HEK293 (cell line): ENCODE results near the gene PILRA.
A peak's percentile ranks its signal among the peaks of the same experiment; 100 is the strongest.
"Not testable (repeated sequence)": the region's sequence is repeated elsewhere in the genome, so short reads cannot be mapped to it uniquely, and the experiment has no call there.

Experiments
- CTCF ChIA-PET: fragments of 350-600 bp; formaldehyde crosslinking; extraction: SDS; loops from one replicate; lab custom pipeline; 2021; ENCODE audit warnings: antibody characterized with exemption; lab: Yijun Ruan, JAX
- POLR2A ChIA-PET: fragments of 300-600 bp; formaldehyde crosslinking; extraction: SDS; loops from one replicate; lab custom pipeline; 2020; ENCODE audit warnings: antibody characterized with exemption, inconsistent platforms; lab: Yijun Ruan, JAX
- H3K27ac ChIP-seq: fragments of 200-500 bp; sonication (Bioruptor generic); 2 replicates; pipeline ENCODE4 v1.5.1; 2014; ENCODE audit warnings: low read depth, low read length, control low read depth, inconsistent platforms; ENCODE audit errors: extremely low read depth
- H3K36me3 ChIP-seq, 2 experiments: fragments of 200-500 bp in 1 of 2; sonication (Bioruptor generic) in 1 of 2; 1 replicate in 1 of 2; 2 replicates in 1 of 2; pipeline ENCODE4 v1.5.1; 2014 to 2017; ENCODE audit warnings: inconsistent platforms in 2 of 2, low read length in 2 of 2; ENCODE audit not compliant: control insufficient read depth in 2 of 2, insufficient read depth in 1 of 2
- H3K4me1 ChIP-seq: fragments of 200-500 bp; sonication (Bioruptor generic); 2 replicates; pipeline ENCODE4 v1.5.1; 2014; ENCODE audit warnings: mild to moderate bottlenecking, low read length, inconsistent platforms; ENCODE audit not compliant: control insufficient read depth, insufficient read depth
- H3K4me3 ChIP-seq: 2 replicates; pipeline ENCODE4 v1.5.1; 2011; ENCODE audit warnings: low read depth, mild to moderate bottlenecking, control low read depth, low read length, moderate library complexity
- H3K9me3 ChIP-seq: fragments of 200-500 bp; sonication (Bioruptor generic); 2 replicates; pipeline ENCODE4 v1.5.1; 2014; ENCODE audit warnings: low read depth, low read length, inconsistent platforms; ENCODE audit not compliant: control insufficient read depth, insufficient read depth
- FEZF1 ChIP-seq: fragments of 450-650 bp; formaldehyde crosslinking; IDR thresholded peaks from 2 replicates; pipeline ENCODE4 v1.5.1; 2016; ENCODE audit warnings: missing biosample characterization, missing genetic modification characterization
- GLIS1 ChIP-seq: fragments of 450-650 bp; formaldehyde crosslinking; IDR thresholded peaks from 2 replicates; pipeline ENCODE4 v1.5.1; 2016; ENCODE audit warnings: missing biosample characterization, missing genetic modification characterization
- HIC1 ChIP-seq: fragments of 450-650 bp; formaldehyde crosslinking; IDR thresholded peaks from 2 replicates; pipeline ENCODE4 v1.5.1; 2016; ENCODE audit warnings: missing biosample characterization, missing genetic modification characterization
- KLF10 ChIP-seq: fragments of 450-650 bp; IDR thresholded peaks from 2 replicates; pipeline ENCODE4 v1.5.1; 2018; ENCODE audit warnings: missing biosample characterization, mild to moderate bottlenecking, missing genetic modification characterization
- KLF17 ChIP-seq: fragments of 450-650 bp; formaldehyde crosslinking; IDR thresholded peaks from 2 replicates; pipeline ENCODE4 v1.5.1; 2016; ENCODE audit warnings: missing biosample characterization, missing genetic modification characterization
- OSR2 ChIP-seq: fragments of 450-650 bp; formaldehyde crosslinking; IDR thresholded peaks from 2 replicates; pipeline ENCODE4 v1.5.1; 2016; ENCODE audit warnings: missing biosample characterization, missing genetic modification characterization
- PRDM1 ChIP-seq: fragments of 450-650 bp; formaldehyde crosslinking; IDR thresholded peaks from 2 replicates; pipeline ENCODE4; 2016; ENCODE audit warnings: missing biosample characterization, missing genetic modification characterization
- ZBTB17 ChIP-seq: fragments of 450-650 bp; formaldehyde crosslinking; IDR thresholded peaks from 2 replicates; pipeline ENCODE4 v1.5.1; 2016; ENCODE audit warnings: missing biosample characterization, missing genetic modification characterization
- ZEB2 ChIP-seq: fragments of 450-650 bp; formaldehyde crosslinking; IDR thresholded peaks from 2 replicates; pipeline ENCODE4 v1.5.1; 2016; ENCODE audit warnings: missing biosample characterization, missing genetic modification characterization
- ZFP37 ChIP-seq: fragments of 450-650 bp; formaldehyde crosslinking; IDR thresholded peaks from 2 replicates; pipeline ENCODE4 v1.5.1; 2016; ENCODE audit warnings: missing biosample characterization, missing genetic modification characterization
- ZFP69B ChIP-seq: fragments of 450-650 bp; formaldehyde crosslinking; IDR thresholded peaks from 2 replicates; pipeline ENCODE4 v1.5.1; 2016; ENCODE audit warnings: missing biosample characterization, missing genetic modification characterization
- ZNF24 ChIP-seq: fragments of 450-650 bp; formaldehyde crosslinking; IDR thresholded peaks from 2 replicates; pipeline ENCODE4 v1.5.1; 2016; ENCODE audit warnings: missing biosample characterization, missing genetic modification characterization
- ZNF324 ChIP-seq: fragments of 450-650 bp; formaldehyde crosslinking; IDR thresholded peaks from 2 replicates; pipeline ENCODE4 v1.5.1; 2016; ENCODE audit warnings: missing biosample characterization, missing genetic modification characterization
- ZNF335 ChIP-seq: fragments of 450-650 bp; formaldehyde crosslinking; conservative IDR thresholded peaks from 2 replicates; pipeline ENCODE4 v1.5.1; 2016; ENCODE audit warnings: missing biosample characterization, missing genetic modification characterization
- ZNF366 ChIP-seq: fragments of 450-650 bp; formaldehyde crosslinking; conservative IDR thresholded peaks from 2 replicates; pipeline ENCODE4 v1.5.1; 2016; ENCODE audit warnings: missing biosample characterization, missing genetic modification characterization
- ZNF600 ChIP-seq: fragments of 450-650 bp; formaldehyde crosslinking; IDR thresholded peaks from 2 replicates; pipeline ENCODE4 v1.5.1; 2016; ENCODE audit warnings: missing biosample characterization, missing genetic modification characterization
- ZNF629 ChIP-seq: fragments of 450-650 bp; formaldehyde crosslinking; IDR thresholded peaks from 2 replicates; pipeline ENCODE4 v1.5.1; 2017; ENCODE audit warnings: missing biosample characterization, missing genetic modification characterization
- ZNF660 ChIP-seq: fragments of 450-650 bp; IDR thresholded peaks from 2 replicates; pipeline ENCODE4 v1.5.1; 2018; ENCODE audit warnings: missing biosample characterization, mild to moderate bottlenecking, missing genetic modification characterization
- ZNF785 ChIP-seq: fragments of 450-650 bp; formaldehyde crosslinking; IDR thresholded peaks from 2 replicates; pipeline ENCODE4 v1.5.1; 2016; ENCODE audit warnings: missing biosample characterization, missing genetic modification characterization
- ZSCAN23 ChIP-seq: fragments of 450-650 bp; formaldehyde crosslinking; IDR thresholded peaks from 2 replicates; pipeline ENCODE4 v1.5.1; 2016; ENCODE audit warnings: missing biosample characterization, missing genetic modification characterization
- TF ChIP-seq, protein P1 (sequence below): fragments of 450-650 bp; formaldehyde crosslinking; IDR thresholded peaks from 2 replicates; pipeline ENCODE4 v1.5.1; 2016; ENCODE audit warnings: missing biosample characterization, missing genetic modification characterization
- TF ChIP-seq, protein P2 (sequence below): fragments of 450-650 bp; formaldehyde crosslinking; IDR thresholded peaks from 2 replicates; pipeline ENCODE4 v1.5.1; 2016; ENCODE audit warnings: missing biosample characterization, missing genetic modification characterization, borderline replicate concordance
- TF ChIP-seq, protein P3 (sequence below): fragments of 450-650 bp; formaldehyde crosslinking; IDR thresholded peaks from 2 replicates; pipeline ENCODE4 v1.5.1; 2016; ENCODE audit warnings: missing biosample characterization, missing genetic modification characterization
- TF ChIP-seq, protein P4 (sequence below): fragments of 450-650 bp; formaldehyde crosslinking; IDR thresholded peaks from 2 replicates; pipeline ENCODE4 v1.5.1; 2016; ENCODE audit warnings: missing biosample characterization, missing genetic modification characterization

Gene PILRA

GRCh38 chr7:100344560-100345287 lies 28.6 kb upstream of the PILRA start:
- H3K27ac ChIP-seq, H3K9me3 ChIP-seq, H3K4me1 ChIP-seq, H3K4me3 ChIP-seq: not testable (repeated sequence)
- POLR2A ChIA-PET: interaction anchor here (1.0 kb wide), 1 partner anchor 84 kb away, joined by 5 read pairs; the partner anchor contains the start of gene ZCWPW1
- peaks cover 22 to 56% of the 10 kb centered on the region in 2 experiments for H3K36me3 ChIP-seq
- CTCF ChIA-PET: interaction anchor here (0.6 to 4.4 kb wide), 14 partner anchors 8 to 219 kb away, joined by 3 to 26 read pairs (median 4); no protein-coding TSS in a partner anchor
- TF ChIP-seq, protein P1, sequence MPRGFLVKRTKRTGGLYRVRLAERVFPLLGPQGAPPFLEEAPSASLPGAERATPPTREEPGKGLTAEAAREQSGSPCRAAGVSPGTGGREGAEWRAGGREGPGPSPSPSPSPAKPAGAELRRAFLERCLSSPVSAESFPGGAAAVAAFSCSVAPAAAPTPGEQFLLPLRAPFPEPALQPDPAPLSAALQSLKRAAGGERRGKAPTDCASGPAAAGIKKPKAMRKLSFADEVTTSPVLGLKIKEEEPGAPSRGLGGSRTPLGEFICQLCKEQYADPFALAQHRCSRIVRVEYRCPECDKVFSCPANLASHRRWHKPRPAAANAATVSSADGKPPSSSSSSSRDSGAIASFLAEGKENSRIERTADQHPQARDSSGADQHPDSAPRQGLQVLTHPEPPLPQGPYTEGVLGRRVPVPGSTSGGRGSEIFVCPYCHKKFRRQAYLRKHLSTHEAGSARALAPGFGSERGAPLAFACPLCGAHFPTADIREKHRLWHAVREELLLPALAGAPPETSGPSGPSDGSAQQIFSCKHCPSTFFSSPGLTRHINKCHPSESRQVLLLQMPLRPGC (tag by site-specific recombination): peak; percentile 31; the same call in 1 of the 2 replicates
- peak; percentile 21; the same call in 1 of the 2 replicates for TF ChIP-seq FEZF1
- TF ChIP-seq ZNF785: 0 out of 2 replicates have a peak, but pooled peaks have one; percentile 61
- peak; percentile 81 for TF ChIP-seq GLIS1
- TF ChIP-seq ZNF629 (tag by site-specific recombination): peak; percentile 87
- peak; percentile 94 for TF ChIP-seq ZNF366 (tag by site-specific recombination)
- TF ChIP-seq, protein P2, sequence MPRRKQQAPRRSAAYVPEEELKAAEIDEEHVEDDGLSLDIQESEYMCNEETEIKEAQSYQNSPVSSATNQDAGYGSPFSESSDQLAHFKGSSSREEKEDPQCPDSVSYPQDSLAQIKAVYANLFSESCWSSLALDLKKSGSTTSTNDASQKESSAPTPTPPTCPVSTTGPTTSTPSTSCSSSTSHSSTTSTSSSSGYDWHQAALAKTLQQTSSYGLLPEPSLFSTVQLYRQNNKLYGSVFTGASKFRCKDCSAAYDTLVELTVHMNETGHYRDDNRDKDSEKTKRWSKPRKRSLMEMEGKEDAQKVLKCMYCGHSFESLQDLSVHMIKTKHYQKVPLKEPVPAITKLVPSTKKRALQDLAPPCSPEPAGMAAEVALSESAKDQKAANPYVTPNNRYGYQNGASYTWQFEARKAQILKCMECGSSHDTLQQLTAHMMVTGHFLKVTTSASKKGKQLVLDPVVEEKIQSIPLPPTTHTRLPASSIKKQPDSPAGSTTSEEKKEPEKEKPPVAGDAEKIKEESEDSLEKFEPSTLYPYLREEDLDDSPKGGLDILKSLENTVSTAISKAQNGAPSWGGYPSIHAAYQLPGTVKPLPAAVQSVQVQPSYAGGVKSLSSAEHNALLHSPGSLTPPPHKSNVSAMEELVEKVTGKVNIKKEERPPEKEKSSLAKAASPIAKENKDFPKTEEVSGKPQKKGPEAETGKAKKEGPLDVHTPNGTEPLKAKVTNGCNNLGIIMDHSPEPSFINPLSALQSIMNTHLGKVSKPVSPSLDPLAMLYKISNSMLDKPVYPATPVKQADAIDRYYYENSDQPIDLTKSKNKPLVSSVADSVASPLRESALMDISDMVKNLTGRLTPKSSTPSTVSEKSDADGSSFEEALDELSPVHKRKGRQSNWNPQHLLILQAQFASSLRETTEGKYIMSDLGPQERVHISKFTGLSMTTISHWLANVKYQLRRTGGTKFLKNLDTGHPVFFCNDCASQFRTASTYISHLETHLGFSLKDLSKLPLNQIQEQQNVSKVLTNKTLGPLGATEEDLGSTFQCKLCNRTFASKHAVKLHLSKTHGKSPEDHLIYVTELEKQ: peak; percentile 36; the same call in 1 of the 2 replicates
- TF ChIP-seq, protein P3, sequence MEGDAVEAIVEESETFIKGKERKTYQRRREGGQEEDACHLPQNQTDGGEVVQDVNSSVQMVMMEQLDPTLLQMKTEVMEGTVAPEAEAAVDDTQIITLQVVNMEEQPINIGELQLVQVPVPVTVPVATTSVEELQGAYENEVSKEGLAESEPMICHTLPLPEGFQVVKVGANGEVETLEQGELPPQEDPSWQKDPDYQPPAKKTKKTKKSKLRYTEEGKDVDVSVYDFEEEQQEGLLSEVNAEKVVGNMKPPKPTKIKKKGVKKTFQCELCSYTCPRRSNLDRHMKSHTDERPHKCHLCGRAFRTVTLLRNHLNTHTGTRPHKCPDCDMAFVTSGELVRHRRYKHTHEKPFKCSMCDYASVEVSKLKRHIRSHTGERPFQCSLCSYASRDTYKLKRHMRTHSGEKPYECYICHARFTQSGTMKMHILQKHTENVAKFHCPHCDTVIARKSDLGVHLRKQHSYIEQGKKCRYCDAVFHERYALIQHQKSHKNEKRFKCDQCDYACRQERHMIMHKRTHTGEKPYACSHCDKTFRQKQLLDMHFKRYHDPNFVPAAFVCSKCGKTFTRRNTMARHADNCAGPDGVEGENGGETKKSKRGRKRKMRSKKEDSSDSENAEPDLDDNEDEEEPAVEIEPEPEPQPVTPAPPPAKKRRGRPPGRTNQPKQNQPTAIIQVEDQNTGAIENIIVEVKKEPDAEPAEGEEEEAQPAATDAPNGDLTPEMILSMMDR: peak; percentile 83
- TF ChIP-seq, protein P4, sequence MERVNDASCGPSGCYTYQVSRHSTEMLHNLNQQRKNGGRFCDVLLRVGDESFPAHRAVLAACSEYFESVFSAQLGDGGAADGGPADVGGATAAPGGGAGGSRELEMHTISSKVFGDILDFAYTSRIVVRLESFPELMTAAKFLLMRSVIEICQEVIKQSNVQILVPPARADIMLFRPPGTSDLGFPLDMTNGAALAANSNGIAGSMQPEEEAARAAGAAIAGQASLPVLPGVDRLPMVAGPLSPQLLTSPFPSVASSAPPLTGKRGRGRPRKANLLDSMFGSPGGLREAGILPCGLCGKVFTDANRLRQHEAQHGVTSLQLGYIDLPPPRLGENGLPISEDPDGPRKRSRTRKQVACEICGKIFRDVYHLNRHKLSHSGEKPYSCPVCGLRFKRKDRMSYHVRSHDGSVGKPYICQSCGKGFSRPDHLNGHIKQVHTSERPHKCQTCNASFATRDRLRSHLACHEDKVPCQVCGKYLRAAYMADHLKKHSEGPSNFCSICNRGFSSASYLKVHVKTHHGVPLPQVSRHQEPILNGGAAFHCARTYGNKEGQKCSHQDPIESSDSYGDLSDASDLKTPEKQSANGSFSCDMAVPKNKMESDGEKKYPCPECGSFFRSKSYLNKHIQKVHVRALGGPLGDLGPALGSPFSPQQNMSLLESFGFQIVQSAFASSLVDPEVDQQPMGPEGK (tag by site-specific recombination): peak; percentile 61
- TF ChIP-seq ZFP69B (tag by site-specific recombination): peak; percentile 47; the same call in 1 of the 2 replicates
- TF ChIP-seq KLF17 (tag by site-specific recombination): 0 out of 2 replicates have a peak, but pooled peaks have one; percentile 21
- 0 out of 2 replicates have a peak, but pooled peaks have one; percentile 16 for TF ChIP-seq ZNF660 (tag by site-specific recombination)
- TF ChIP-seq ZEB2 (tag by site-specific recombination): peak; percentile 54
- peak; percentile 61; the same call in 1 of the 2 replicates for TF ChIP-seq ZBTB17 (tag by site-specific recombination)
- 0 out of 2 replicates have a peak, but pooled peaks have one; percentile 44 for TF ChIP-seq KLF10 (tag by site-specific recombination)
- TF ChIP-seq ZNF335 (tag by site-specific recombination): peak; percentile 93
- TF ChIP-seq ZSCAN23: 0 out of 2 replicates have a peak, but pooled peaks have one; percentile 27
- 0 out of 2 replicates have a peak, but pooled peaks have one; percentile 19 for TF ChIP-seq ZNF24 (tag by site-specific recombination)
- 0 out of 2 replicates have a peak, but pooled peaks have one; percentile 53 for TF ChIP-seq ZFP37 (tag by site-specific recombination)
- TF ChIP-seq ZNF324 (tag by site-specific recombination): 0 out of 2 replicates have a peak, but pooled peaks have one; percentile 52
- peak; percentile 45; the same call in 1 of the 2 replicates for TF ChIP-seq OSR2 (tag by site-specific recombination)
- TF ChIP-seq HIC1 (tag by site-specific recombination): peak; percentile 59
- TF ChIP-seq PRDM1 (tag by site-specific recombination): peak; percentile 95
- TF ChIP-seq ZNF600: peak; percentile 66
